CD4-positive, CD25-positive, alpha-beta regulatory T cell (primary cell): ENCODE data around the gene CACNG6. TPM values are rescaled to one million over a fixed set of nuclear protein-coding genes. Genes with fewer than 3 reads are reported as not detected.
"Not testable (repeated sequence)": the region's sequence is repeated elsewhere in the genome, so short reads cannot be mapped to it uniquely, and the experiment has no call there.

ENCODE experiments used
- ATAC-seq, 2 donors: fragments of 150-1000 bp; cut with Tn5 transposase; one replicate each; pipeline ENCODE4 v1.10.0; 2021; ENCODE audit warnings: low read depth in 2 of 2, moderate number of reproducible peaks in 2 of 2, moderate library complexity in 1 of 2
- DNase-seq, 3 donors: peaks; one replicate each; pipeline versions ENCODE4 v3.0.0 to v3.0.0-alpha.2; 2012 to 2022; ENCODE audit warnings: mixed read lengths in 1 of 3
- H3K27ac ChIP-seq: one replicate; pipeline ENCODE4 v1.7.0; 2013; ENCODE audit warnings: mild to moderate bottlenecking, low read length; ENCODE audit not compliant: insufficient read depth, poor library complexity, severe bottlenecking
- H3K27me3 ChIP-seq: one replicate; pipeline ENCODE4 v1.7.0; 2013; ENCODE audit warnings: low read length; ENCODE audit not compliant: control insufficient read depth, insufficient read depth
- H3K36me3 ChIP-seq: one replicate; pipeline ENCODE4 v1.7.0; 2013; ENCODE audit warnings: mild to moderate bottlenecking, low read length, moderate library complexity; ENCODE audit not compliant: control insufficient read depth, insufficient read depth
- H3K4me1 ChIP-seq: 2 replicates; pipeline ENCODE4 v1.7.0; 2013; ENCODE audit warnings: mild to moderate bottlenecking, low read length; ENCODE audit not compliant: insufficient read depth, control insufficient read depth, poor library complexity, severe bottlenecking
- H3K4me3 ChIP-seq: one replicate; pipeline ENCODE4 v1.7.0; 2013; ENCODE audit warnings: low read depth, mild to moderate bottlenecking, low read length, moderate library complexity
- H3K9me3 ChIP-seq, 2 experiments: 1 replicate in 1 of 2; 2 replicates in 1 of 2; pipeline ENCODE4 v1.7.0; 2013; ENCODE audit warnings: low read length in 2 of 2, mild to moderate bottlenecking in 1 of 2, moderate library complexity in 1 of 2; ENCODE audit not compliant: control insufficient read depth in 2 of 2
- H3K27ac Mint-ChIP-seq, 3 donors: one replicate each; pipeline ENCODE4 v1.8.0; 2020 to 2022; ENCODE audit warnings: mild to moderate bottlenecking in 3 of 3, mixed read lengths in 3 of 3, moderate library complexity in 2 of 3
- H3K27me3 Mint-ChIP-seq: one replicate; pipeline ENCODE4 v1.8.0; 2022; ENCODE audit warnings: mild to moderate bottlenecking, mixed read lengths
- H3K36me3 Mint-ChIP-seq: one replicate; pipeline ENCODE4 v1.8.0; 2020; ENCODE audit warnings: mixed read lengths
- H3K4me1 Mint-ChIP-seq, 4 donors: one replicate each; pipeline ENCODE4 v1.8.0; 2020 to 2022; ENCODE audit warnings: mixed read lengths in 4 of 4, mild to moderate bottlenecking in 1 of 4
- H3K4me3 Mint-ChIP-seq, 4 donors: one replicate each; pipeline ENCODE4 v1.8.0; 2020 to 2022; ENCODE audit warnings: mild to moderate bottlenecking in 4 of 4, mixed read lengths in 4 of 4, moderate library complexity in 3 of 4
- H3K9me3 Mint-ChIP-seq, 7 donors: one replicate each; pipeline ENCODE4 v1.8.0; 2020 to 2022; ENCODE audit warnings: mixed read lengths in 7 of 7, mild to moderate bottlenecking in 3 of 7, moderate library complexity in 2 of 7
- polyA plus RNA-seq, 4 donors: library from polyadenylated mRNA; unstranded; fragments of 300-500 nt; fragmentation: Illumina TruSeq; gene quantifications; one replicate each; pipeline ENCODE4 v1.2.3, GENCODE V29; 2021
- total RNA-seq: library from RNA; stranded (reverse); gene quantifications from one replicate; pipeline ENCODE4 v1.2.3, GENCODE V29; 2022

CACNG6 gene
- total and polyA plus RNA-seq, 5 donors from 2014 or later: not detected

DNA sequence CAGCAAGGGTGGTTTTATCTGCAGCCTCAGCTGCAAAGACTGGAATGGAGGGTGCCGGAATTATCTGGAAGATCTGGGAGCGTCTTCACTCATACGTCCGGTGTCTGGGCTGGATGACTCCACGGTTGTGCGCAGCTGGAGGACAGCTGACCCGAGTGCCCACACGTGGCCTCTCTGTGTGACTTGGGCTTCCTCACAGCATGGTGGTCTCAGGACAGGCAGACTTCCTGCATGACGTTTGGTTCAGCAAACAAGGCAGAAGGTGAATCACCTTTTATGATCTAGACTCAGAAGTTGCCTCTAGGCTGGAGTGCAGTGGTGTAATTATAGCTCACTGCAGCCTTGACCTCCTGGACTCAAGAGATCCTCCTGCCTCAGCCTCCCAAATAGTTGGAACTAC, 33.2 kb downstream of the CACNG6 start:
- Mint-ChIP-seq H3K4me1 (peaks cover 0 to 4% (median 0%) of the 10 kb centered on the region in 4 donors), H3K27ac (no peak overlapping the region), H3K9me3 (peaks cover 0 to 2% (median 0%) of the 10 kb centered on the region in 7 donors), H3K36me3 (no peaks in the 10 kb centered on the region), H3K4me3 (no peak overlapping the region), H3K27me3 (peaks cover 19% of the 10 kb centered on the region)
- no peaks in the 10 kb centered on the region for H3K36me3 ChIP-seq
- DNase-seq (no peak), ATAC-seq (no peak)
- no peak overlapping the region for H3K27ac ChIP-seq
- no peaks in the 10 kb centered on the region for H3K4me1 ChIP-seq
- H3K27me3 ChIP-seq: no peaks in the 10 kb centered on the region
- H3K4me3 ChIP-seq: no peak overlapping the region
- no peaks in the 10 kb centered on the region for H3K9me3 ChIP-seq

DNA sequence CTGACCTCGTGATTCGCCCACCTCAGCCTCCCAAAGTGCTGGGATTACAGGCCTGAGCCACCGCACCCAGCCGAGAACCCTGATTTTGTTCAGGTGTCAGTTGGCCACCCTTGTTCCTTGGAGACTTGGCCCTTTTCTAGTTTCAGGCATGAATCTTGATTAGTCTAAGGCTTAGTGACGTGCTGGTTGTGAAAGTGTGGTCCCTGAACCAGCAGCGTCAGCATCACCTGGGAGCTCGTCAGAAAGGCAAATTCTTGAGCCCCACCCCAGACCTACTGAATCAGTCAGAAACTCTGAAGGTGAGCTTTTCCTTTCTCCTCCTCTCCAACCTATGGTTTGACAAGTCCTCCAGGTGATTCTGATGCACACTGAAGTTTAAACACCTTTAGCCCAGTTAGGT, 35.2 kb downstream of the CACNG6 start:
- no peak for ATAC-seq
- no peak for DNase-seq
- Histone ChIP-seq H3K36me3 (no peaks in the 10 kb centered on the region), H3K27me3 (no peaks in the 10 kb centered on the region), H3K4me3 (no peak overlapping the region), H3K9me3 (no peaks in the 10 kb centered on the region), H3K27ac (no peak overlapping the region), H3K4me1 (no peaks in the 10 kb centered on the region)
- no peaks in the 10 kb centered on the region for H3K36me3 Mint-ChIP-seq
- H3K9me3 Mint-ChIP-seq: peaks cover 0 to 2% (median 0%) of the 10 kb centered on the region in 7 donors
- H3K27ac Mint-ChIP-seq: no peak overlapping the region
- no peak overlapping the region for H3K4me3 Mint-ChIP-seq
- H3K4me1 Mint-ChIP-seq: peaks cover 0 to 4% (median 3%) of the 10 kb centered on the region in 4 donors
- peaks cover 23% of the 10 kb centered on the region for H3K27me3 Mint-ChIP-seq

DNA sequence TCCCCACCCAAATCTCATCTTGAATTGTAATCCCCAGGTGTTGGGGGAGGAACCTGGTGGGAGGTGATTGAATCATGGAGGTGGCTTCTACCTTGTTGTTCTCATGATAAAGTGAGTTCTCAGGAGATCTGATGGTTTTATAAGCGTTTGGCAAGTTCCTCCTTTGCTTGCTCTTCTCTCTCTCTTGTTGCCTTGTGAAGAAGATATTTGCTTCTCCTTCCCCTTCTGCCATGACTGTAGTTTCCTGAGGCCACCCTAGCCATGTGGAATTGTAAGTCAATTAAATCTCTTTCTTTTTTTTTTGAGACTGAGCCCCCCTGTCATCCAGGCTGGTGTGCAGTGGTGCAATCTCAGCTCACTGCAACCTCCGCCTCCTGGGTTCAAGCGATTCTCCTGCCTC, 37.9 kb downstream of the CACNG6 start:
- H3K4me1 Mint-ChIP-seq: peaks cover 0 to 4% (median under 1%) of the 10 kb centered on the region in 4 donors
- H3K4me3 Mint-ChIP-seq: no peak overlapping the region
- no peaks in the 10 kb centered on the region for H3K36me3 Mint-ChIP-seq
- Histone ChIP-seq H3K36me3 (no peaks in the 10 kb centered on the region), H3K4me3 (no peak overlapping the region), H3K27me3 (no peaks in the 10 kb centered on the region), H3K4me1 (no peaks in the 10 kb centered on the region), H3K27ac (no peak overlapping the region), H3K9me3 (no peaks in the 10 kb centered on the region)
- no peak for ATAC-seq
- peaks cover 0 to 2% (median 0%) of the 10 kb centered on the region in 7 donors for H3K9me3 Mint-ChIP-seq
- peaks cover 6% of the 10 kb centered on the region for H3K27me3 Mint-ChIP-seq
- DNase-seq: no peak
- H3K27ac Mint-ChIP-seq: no peak overlapping the region

DNA sequence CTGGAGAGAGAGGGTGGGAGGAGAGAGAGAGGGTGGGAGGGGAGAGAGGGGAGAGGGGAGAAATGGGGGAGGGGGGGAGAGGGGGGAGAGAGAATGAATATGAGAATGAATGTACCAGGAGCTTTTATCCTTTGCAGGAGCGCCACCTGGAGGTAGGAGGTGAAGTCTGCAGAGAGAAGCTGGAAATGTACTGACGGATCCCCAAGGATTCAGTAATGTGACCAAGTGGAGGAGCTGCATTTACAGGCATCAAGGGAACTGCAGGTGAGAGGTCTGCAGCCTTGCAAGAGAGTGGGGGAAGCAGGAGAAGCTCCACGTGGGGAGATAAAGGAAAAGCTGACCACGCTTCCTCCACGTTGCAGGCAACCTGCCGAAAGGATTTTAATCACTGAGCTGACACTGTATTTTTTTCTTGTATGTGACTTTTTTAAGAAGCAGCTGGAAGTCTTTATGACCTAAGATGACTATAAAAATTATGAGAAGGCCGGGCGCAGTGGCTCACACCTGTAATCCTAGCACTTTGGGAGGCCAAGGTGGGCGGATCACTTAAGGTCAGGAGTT, 38.6 kb downstream of the CACNG6 start:
- no peak overlapping the region for H3K4me3 ChIP-seq
- H3K36me3 Mint-ChIP-seq: no peaks in the 10 kb centered on the region
- DNase-seq (peak; percentile 27 to 54 (median 28)), ATAC-seq (no peak)
- no peak overlapping the region for H3K4me3 Mint-ChIP-seq
- no peaks in the 10 kb centered on the region for H3K4me1 ChIP-seq
- no peaks in the 10 kb centered on the region for H3K36me3 ChIP-seq
- no peaks in the 10 kb centered on the region for H3K27me3 ChIP-seq
- H3K9me3 Mint-ChIP-seq: peaks cover 0 to 2% (median 0%) of the 10 kb centered on the region in 7 donors
- H3K27ac ChIP-seq: no peak overlapping the region
- H3K4me1 Mint-ChIP-seq: peaks cover 0 to 4% (median under 1%) of the 10 kb centered on the region in 4 donors
- H3K9me3 ChIP-seq: no peaks in the 10 kb centered on the region
- peaks cover 6% of the 10 kb centered on the region for H3K27me3 Mint-ChIP-seq
- no peak overlapping the region for H3K27ac Mint-ChIP-seq

DNA sequence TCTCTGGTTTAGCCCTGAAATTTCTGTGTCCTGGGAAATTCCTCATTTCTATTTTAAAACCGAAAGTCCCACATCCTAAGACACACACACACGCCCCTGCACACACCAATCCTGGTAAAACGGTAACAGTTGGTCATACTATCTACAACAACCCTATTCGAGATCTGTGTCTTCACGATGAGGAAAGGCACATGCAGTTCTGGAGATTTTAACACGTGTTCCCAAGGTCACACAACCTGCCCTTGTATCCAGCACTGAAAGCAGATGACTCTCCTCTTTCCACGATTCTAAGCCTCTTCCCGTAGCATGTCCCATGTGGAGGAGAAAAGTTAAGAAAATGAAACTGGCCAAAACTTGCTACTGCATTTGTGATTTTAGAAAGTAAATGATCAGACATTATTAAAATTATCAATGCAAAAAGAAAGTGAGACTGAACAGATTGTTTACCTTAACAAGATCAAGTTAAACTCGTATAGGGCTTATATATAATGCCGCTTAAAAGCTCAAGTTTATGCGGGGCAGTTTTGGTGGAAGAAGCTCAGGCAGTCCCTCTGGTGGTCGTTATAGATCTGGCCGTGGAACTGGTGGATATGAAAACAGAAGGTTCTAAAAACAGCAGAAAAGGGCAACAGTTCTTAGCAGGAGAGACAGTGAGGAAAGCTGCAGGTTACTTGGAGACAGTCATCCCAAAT, 39.6 kb downstream of the CACNG6 start:
- H3K4me1 ChIP-seq: no peaks in the 10 kb centered on the region
- no peaks in the 10 kb centered on the region for H3K36me3 Mint-ChIP-seq
- ATAC-seq: no peak
- no peaks in the 10 kb centered on the region for H3K27me3 ChIP-seq
- DNase-seq: no peak
- no peak overlapping the region for H3K27ac ChIP-seq
- H3K9me3 ChIP-seq: no peaks in the 10 kb centered on the region
- peaks cover 0 to under 1% (median 0%) of the 10 kb centered on the region in 7 donors for H3K9me3 Mint-ChIP-seq
- H3K36me3 ChIP-seq: no peaks in the 10 kb centered on the region
- peaks cover 6% of the 10 kb centered on the region for H3K27me3 Mint-ChIP-seq
- no peak overlapping the region for H3K27ac Mint-ChIP-seq
- peaks cover 0 to 4% (median under 1%) of the 10 kb centered on the region in 4 donors for H3K4me1 Mint-ChIP-seq
- no peak overlapping the region for H3K4me3 ChIP-seq
- H3K4me3 Mint-ChIP-seq: no peak overlapping the region

DNA sequence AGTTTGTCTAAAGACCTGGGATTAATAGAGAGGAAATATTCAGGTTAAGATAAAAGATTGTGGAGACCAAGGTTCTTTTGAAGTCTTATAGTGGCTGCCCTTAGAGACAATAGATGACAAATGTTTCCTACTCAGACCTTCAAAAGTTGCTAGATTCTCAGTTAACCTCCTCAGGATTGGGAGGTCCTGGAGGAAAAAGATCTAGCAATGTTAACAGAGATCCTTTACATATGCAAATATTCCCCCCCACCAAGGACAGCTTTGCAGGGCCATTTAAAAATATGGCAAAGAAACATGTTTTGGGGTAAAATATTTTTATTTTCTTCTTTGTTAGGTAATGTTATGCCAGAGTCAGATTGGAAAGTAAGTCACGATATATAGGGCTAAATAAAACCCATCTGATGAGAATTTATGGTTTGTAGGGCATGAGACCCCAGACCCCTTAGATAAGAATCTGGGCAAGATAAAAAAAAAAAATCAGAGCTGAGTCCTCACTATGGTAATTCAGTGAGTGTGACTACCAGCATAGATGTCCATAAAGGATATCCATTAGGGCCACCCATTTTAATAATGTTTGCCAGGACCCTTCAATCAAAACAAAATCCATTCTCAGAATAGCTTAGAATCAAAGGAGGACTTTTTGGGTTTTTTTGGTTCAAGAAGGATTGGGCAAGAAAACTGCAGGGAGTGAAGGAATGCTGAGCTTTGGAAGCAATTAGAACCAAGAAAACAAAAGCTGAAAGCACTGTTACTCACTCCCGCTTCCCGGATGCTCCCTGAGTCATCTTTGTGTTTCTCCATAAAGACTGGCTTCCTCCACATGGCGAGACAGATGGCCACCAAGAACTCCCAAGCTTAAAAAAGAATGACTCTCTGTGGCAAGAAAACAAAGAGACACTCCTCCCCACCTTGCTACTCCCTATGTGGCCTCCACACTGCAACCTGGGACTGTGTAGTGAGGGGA, 44.1 kb downstream of the CACNG6 start:
- Histone ChIP-seq H3K27me3 (no peaks in the 10 kb centered on the region), H3K9me3 (no peaks in the 10 kb centered on the region), H3K27ac (no peak overlapping the region), H3K4me3 (no peak overlapping the region), H3K36me3 (no peaks in the 10 kb centered on the region), H3K4me1 (no peaks in the 10 kb centered on the region)
- no peaks in the 10 kb centered on the region for H3K27me3 Mint-ChIP-seq
- H3K4me1 Mint-ChIP-seq: no peaks in the 10 kb centered on the region
- H3K27ac Mint-ChIP-seq: no peak overlapping the region
- no peaks in the 10 kb centered on the region for H3K36me3 Mint-ChIP-seq
- no peak overlapping the region for H3K4me3 Mint-ChIP-seq
- no peak for DNase-seq
- peaks cover 0 to 2% (median 0%) of the 10 kb centered on the region in 7 donors for H3K9me3 Mint-ChIP-seq
- no peak for ATAC-seq

DNA sequence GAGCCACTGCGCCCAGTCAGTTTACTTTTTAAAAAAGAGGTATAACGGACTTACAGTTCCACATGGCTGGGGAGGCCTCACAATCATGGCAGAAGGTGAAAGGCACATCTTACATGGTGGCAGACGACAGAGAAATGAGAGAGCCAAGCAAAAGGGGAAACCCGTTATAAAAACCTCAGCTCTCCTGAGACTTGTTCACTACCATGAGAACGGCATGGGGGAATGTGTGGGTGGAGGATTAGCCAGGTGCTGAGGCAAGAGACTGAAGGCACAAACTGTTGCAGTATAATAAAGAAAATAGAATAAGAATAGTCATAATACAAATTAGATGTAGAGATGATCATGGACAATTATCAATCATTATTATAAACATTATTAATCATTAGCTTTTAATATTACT, 45.1 kb downstream of the CACNG6 start:
- DNase-seq, H3K9me3 ChIP-seq, H3K27me3 ChIP-seq, H3K4me1 ChIP-seq, ATAC-seq, H3K27ac ChIP-seq, H3K4me3 ChIP-seq, H3K4me1 Mint-ChIP-seq, H3K4me3 Mint-ChIP-seq, H3K27me3 Mint-ChIP-seq, H3K27ac Mint-ChIP-seq, H3K36me3 ChIP-seq, H3K9me3 Mint-ChIP-seq, H3K36me3 Mint-ChIP-seq: not testable (repeated sequence)
